Effector memory CD4-positive, alpha-beta T cell (primary cell): ENCODE measurements around the gene RUNX3.

ENCODE experiments used
- DNase-seq, 3 donors: peaks; one replicate each; pipeline ENCODE4 v3.0.0-alpha.2; 2020
- H3K27ac ChIP-seq: 2 replicates; pipeline ENCODE4 v1.7.0; 2013; ENCODE audit warnings: mild to moderate bottlenecking, low read length, moderate library complexity; ENCODE audit not compliant: insufficient read depth, poor library complexity, severe bottlenecking
- H3K27me3 ChIP-seq: replicated peaks from 2 replicates; pipeline ENCODE4 v1.7.0; 2013; ENCODE audit warnings: mild to moderate bottlenecking, low read length; ENCODE audit not compliant: insufficient read depth, control insufficient read depth, poor library complexity, severe bottlenecking
- H3K36me3 ChIP-seq: 2 replicates; pipeline ENCODE4 v1.7.0; 2013; ENCODE audit warnings: mild to moderate bottlenecking, low read length, moderate library complexity; ENCODE audit not compliant: control insufficient read depth, insufficient read depth
- H3K4me1 ChIP-seq: 2 replicates; pipeline ENCODE4 v1.7.0; 2013; ENCODE audit warnings: low read length, mild to moderate bottlenecking; ENCODE audit not compliant: control insufficient read depth, insufficient read depth, poor library complexity, severe bottlenecking
- H3K4me3 ChIP-seq: 2 replicates; pipeline ENCODE4 v1.7.0; 2013; ENCODE audit warnings: low read length, low read depth, mild to moderate bottlenecking; ENCODE audit not compliant: insufficient read depth, poor library complexity, severe bottlenecking
- H3K9me3 ChIP-seq: 2 replicates; pipeline ENCODE4 v1.7.0; 2013; ENCODE audit warnings: mild to moderate bottlenecking, low read length, moderate library complexity; ENCODE audit not compliant: control insufficient read depth

The RUNX3 gene

DNA sequence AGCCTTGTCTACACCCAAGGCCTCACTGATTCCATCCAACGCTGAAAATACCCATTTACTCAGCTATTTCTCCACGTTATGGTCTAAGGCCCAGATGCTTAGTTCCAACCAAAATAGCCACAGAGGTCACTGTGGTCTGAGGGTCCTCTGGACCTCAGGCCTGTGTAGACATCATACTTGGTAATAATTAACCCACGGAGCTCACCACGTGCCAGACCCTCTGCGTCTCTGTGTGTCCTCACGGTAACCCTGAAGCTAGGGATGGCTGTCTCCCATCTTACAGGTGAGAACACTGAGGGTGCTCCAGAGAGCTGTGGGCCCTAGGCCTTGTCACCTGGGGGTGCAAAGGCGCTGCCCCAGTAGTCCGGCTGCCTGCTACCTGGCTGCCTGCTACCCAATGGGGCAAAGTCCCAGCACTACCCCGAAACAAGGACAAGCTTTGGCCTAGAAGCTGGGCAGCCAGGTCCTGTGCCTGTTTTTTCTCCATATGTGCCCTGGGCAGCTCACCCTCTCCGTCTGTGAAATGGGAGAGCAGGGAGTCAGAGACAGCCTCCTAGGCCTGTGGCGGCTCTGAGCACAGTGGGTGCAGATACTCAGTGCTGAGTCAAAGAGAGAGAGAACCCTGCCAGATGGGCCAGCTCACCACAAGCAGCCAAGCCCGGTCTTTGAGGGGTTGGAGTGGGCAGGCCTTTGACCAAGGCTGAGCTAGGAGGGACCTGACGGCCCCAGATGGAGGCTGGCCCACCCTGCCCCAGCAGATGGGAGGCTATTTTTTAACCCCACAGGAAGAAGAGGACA, 17.0 kb upstream of the RUNX3 start:
- H3K36me3 ChIP-seq = no peaks in the 10 kb centered on the region
- peaks cover 4% of the 10 kb centered on the region for H3K4me1 ChIP-seq
- H3K27me3 ChIP-seq = no peaks in the 10 kb centered on the region
- no peak overlapping the region for H3K4me3 ChIP-seq
- no peaks in the 10 kb centered on the region for H3K9me3 ChIP-seq
- DNase-seq = no peak
- no peak overlapping the region for H3K27ac ChIP-seq

GRCh38 chr1:24945354-24946326, 15.6 kb upstream of the RUNX3 start:
- Histone ChIP-seq H3K4me1 (no peaks in the 10 kb centered on the region), H3K4me3 (no peak overlapping the region), H3K36me3 (no peaks in the 10 kb centered on the region), H3K9me3 (no peaks in the 10 kb centered on the region), H3K27me3 (no peaks in the 10 kb centered on the region), H3K27ac (no peak overlapping the region)
- no peak for DNase-seq

DNA sequence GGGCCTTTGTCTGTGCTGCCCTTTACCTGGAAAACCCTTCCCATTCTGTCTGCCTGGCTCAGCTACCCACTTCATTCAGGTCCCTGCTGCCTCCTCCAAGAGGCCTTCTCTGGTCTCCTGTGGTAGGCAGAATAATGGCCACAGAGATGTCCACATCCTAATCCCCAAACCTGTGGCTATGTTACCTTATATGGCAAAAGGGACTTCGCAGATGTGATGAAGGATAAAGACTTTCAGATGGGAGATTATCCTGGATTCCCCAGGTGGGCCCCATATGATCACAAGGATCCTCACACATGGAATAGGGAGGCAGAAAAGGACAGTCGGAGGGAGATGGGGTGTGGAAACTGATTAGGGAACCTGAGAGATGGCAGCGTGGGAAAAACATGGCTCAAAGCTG, 14.2 kb upstream of the RUNX3 start:
- Histone ChIP-seq H3K9me3 (no peaks in the 10 kb centered on the region), H3K4me1 (no peaks in the 10 kb centered on the region), H3K27me3 (no peaks in the 10 kb centered on the region), H3K4me3 (no peak overlapping the region), H3K36me3 (no peaks in the 10 kb centered on the region), H3K27ac (no peak overlapping the region)
- no peak for DNase-seq

DNA sequence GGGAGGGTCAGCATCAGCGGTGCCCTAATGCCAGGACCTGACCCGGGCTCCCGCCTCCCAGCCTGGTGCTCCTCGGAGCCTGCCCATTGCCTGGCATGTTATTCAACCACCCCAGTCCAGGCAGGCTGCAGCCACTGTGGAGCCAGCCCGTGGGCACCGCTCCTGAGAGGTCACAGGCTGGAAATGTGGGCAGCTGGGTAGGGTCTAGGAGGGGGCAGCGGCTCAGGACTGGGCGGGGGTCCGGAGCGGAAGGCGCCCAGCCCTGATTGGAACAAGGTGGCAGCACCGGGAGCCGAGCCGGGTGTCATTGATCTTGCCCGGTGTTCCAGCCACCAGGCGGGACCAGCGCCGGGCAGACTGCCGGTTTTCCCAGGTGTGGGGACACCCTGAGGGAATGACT, 12.7 kb upstream of the RUNX3 start:
- H3K27ac ChIP-seq = no peak overlapping the region
- no peak for DNase-seq
- H3K36me3 ChIP-seq = no peaks in the 10 kb centered on the region
- H3K27me3 ChIP-seq = no peaks in the 10 kb centered on the region
- H3K9me3 ChIP-seq = no peaks in the 10 kb centered on the region
- H3K4me3 ChIP-seq = no peak overlapping the region
- no peaks in the 10 kb centered on the region for H3K4me1 ChIP-seq

GRCh38 chr1:24941564-24941963, 11.5 kb upstream of the RUNX3 start:
- Histone ChIP-seq H3K36me3 (no peaks in the 10 kb centered on the region), H3K27me3 (no peaks in the 10 kb centered on the region), H3K9me3 (no peaks in the 10 kb centered on the region), H3K4me3 (no peak overlapping the region), H3K27ac (no peak overlapping the region), H3K4me1 (no peaks in the 10 kb centered on the region)
- DNase-seq = no peak

GRCh38 chr1:24940231-24940630, 10.2 kb upstream of the RUNX3 start:
- DNase-seq = no peak
- no peaks in the 10 kb centered on the region for H3K9me3 ChIP-seq
- no peak overlapping the region for H3K27ac ChIP-seq
- no peak overlapping the region for H3K4me3 ChIP-seq
- no peaks in the 10 kb centered on the region for H3K27me3 ChIP-seq
- no peaks in the 10 kb centered on the region for H3K36me3 ChIP-seq
- H3K4me1 ChIP-seq = no peaks in the 10 kb centered on the region

DNA sequence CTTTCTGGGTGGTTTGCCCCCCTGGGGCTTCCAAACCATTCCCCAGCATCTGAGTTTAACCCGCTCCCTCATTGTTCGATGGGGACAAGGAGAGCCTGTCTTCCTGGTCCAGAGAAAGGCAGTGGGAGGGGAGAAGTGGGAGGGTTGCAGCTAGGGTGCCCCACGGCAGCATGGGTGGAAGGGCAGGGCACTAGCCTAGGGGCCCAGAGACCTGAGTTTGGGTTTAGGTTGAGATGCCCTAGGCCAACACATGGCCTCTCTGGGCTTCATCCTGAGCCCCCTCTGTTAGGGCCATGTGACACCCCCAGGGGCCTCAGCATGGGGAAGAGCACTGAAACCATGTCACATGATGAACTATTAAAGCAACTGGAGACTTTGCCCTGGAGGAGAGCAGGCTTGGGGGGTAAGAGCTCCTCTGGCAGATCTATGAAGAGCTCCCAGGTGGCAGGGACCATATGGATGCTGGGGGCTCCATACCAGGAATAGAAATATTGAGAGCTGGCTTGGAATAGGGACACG, 9.7 kb upstream of the RUNX3 start:
- DNase-seq = no peak
- no peaks in the 10 kb centered on the region for H3K27me3 ChIP-seq
- H3K4me1 ChIP-seq = no peaks in the 10 kb centered on the region
- H3K4me3 ChIP-seq = no peak overlapping the region
- H3K36me3 ChIP-seq = no peaks in the 10 kb centered on the region
- no peaks in the 10 kb centered on the region for H3K9me3 ChIP-seq
- no peak overlapping the region for H3K27ac ChIP-seq

DNA sequence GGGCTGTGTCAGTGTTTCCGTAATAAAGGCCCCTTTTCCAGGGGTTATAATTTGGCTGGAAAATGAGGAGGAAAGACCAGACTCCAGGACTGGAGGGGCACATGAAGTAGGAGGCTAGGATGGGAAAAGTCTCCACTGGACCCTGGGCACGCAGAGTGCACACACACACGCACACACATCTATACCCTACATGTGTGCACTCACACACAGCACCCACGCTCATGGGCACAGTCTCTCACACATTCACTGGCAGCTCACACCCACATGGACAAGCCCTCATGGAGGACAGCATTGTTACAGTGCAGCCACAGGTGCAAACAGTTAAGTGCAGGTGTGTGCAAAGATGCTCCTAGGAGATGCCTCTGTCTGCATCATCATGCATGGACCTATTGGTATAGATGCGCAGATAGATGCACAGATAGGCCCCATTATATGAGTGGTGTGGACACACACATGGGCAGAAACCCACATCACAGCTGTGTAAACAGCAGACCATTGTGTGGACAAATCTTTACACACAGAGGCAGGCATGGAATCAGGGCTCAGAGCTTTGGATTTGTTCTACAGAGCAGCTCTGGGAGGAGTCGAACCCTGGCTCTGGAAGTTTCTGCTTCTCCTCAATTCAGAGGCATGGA, 9.1 kb upstream of the RUNX3 start:
- Histone ChIP-seq H3K36me3 (no peaks in the 10 kb centered on the region), H3K9me3 (no peaks in the 10 kb centered on the region), H3K4me1 (no peaks in the 10 kb centered on the region), H3K27me3 (no peaks in the 10 kb centered on the region), H3K4me3 (no peak overlapping the region), H3K27ac (no peak overlapping the region)
- DNase-seq = no peak

DNA sequence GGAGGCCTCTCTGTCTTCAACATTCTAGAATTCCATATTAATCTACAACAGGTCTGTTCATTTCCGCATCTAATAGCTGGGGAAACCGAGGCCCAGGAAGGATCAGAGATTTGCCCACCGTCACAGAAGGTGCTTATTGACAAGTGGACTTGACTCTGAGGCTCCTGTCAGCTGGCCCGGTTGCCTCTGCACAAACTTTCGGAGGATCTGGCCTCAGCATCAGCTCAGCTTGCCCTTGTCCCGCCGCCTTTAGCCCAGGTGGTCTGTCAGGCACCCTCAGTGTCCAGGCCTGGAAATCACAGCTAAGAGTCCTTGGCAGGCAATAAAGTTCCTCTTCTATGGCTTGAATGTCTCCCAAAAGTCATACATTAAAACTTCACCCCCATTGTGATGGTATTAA, 8.2 kb upstream of the RUNX3 start:
- Histone ChIP-seq H3K4me3 (no peak overlapping the region), H3K36me3 (no peaks in the 10 kb centered on the region), H3K27me3 (no peaks in the 10 kb centered on the region), H3K27ac (no peak overlapping the region), H3K4me1 (no peaks in the 10 kb centered on the region), H3K9me3 (no peaks in the 10 kb centered on the region)
- no peak for DNase-seq
